Calu3 (cell line): ENCODE measurements around the gene REPS2. TPM values are rescaled to one million over a fixed set of nuclear protein-coding genes. Genes with fewer than 3 reads are reported as not detected.

Experiments
- BruUV-seq: library from RNA; stranded (reverse); fragments of 400-500 nt; replicated peaks from 2 replicates; lab custom pipeline; 2021; lab: Mats Ljungman, UMichigan
- CTCF ChIA-PET: fragments of 300-600 bp; sonication (Branson Sonifier 250); formaldehyde crosslinking; loops from one replicate; lab custom pipeline; 2022; ENCODE audit warnings: antibody characterized with exemption; lab: Charles Lee
- DNase-seq: peaks from one replicate; pipeline ENCODE4 v3.0.0; 2022
- H3K27ac Mint-ChIP-seq: one replicate; pipeline ENCODE4 v1.8.0; 2022; ENCODE audit warnings: mixed read lengths; ENCODE audit not compliant: unreplicated experiment
- H3K27me3 Mint-ChIP-seq: one replicate; pipeline ENCODE4 v1.8.0; 2022; ENCODE audit warnings: mixed read lengths; ENCODE audit not compliant: unreplicated experiment
- H3K36me3 Mint-ChIP-seq: one replicate; pipeline ENCODE4 v1.8.0; 2022; ENCODE audit warnings: mild to moderate bottlenecking, moderate library complexity, mixed read lengths; ENCODE audit not compliant: insufficient read depth, unreplicated experiment
- H3K4me1 Mint-ChIP-seq: one replicate; pipeline ENCODE4 v1.8.0; 2022; ENCODE audit warnings: mild to moderate bottlenecking, low read depth, mixed read lengths; ENCODE audit not compliant: unreplicated experiment
- H3K4me3 Mint-ChIP-seq: one replicate; pipeline ENCODE4 v1.8.0; 2022; ENCODE audit warnings: mild to moderate bottlenecking, low read depth, moderate library complexity, mixed read lengths; ENCODE audit not compliant: unreplicated experiment
- H3K9me3 Mint-ChIP-seq: one replicate; pipeline ENCODE4 v1.8.0; 2022; ENCODE audit warnings: low read depth, mixed read lengths; ENCODE audit not compliant: unreplicated experiment
- intact Hi-C: fragments of 100-400 bp; cut with micrococcal nuclease; formaldehyde crosslinking; loops from one replicate; pipeline ENCODE4 v1.10.0; 2022; ENCODE audit not compliant: unreplicated experiment
- total RNA-seq: library from RNA; stranded (reverse); gene quantifications from 2 replicates; pipeline ENCODE4 v1.2.3, GENCODE V29; 2022
- TF ChIP-seq, protein P1 (sequence below): fragments of 200-600 bp; IDR thresholded peaks from one replicate; pipeline ENCODE4 v1.8.0; 2022; ENCODE audit warnings: antibody characterized with exemption; ENCODE audit not compliant: unreplicated experiment

Gene REPS2
- total RNA-seq, 1 experiment from 2014 or later = 14.5 TPM

- BruUV-seq = no TSS peak
- TF ChIP-seq, protein P1, sequence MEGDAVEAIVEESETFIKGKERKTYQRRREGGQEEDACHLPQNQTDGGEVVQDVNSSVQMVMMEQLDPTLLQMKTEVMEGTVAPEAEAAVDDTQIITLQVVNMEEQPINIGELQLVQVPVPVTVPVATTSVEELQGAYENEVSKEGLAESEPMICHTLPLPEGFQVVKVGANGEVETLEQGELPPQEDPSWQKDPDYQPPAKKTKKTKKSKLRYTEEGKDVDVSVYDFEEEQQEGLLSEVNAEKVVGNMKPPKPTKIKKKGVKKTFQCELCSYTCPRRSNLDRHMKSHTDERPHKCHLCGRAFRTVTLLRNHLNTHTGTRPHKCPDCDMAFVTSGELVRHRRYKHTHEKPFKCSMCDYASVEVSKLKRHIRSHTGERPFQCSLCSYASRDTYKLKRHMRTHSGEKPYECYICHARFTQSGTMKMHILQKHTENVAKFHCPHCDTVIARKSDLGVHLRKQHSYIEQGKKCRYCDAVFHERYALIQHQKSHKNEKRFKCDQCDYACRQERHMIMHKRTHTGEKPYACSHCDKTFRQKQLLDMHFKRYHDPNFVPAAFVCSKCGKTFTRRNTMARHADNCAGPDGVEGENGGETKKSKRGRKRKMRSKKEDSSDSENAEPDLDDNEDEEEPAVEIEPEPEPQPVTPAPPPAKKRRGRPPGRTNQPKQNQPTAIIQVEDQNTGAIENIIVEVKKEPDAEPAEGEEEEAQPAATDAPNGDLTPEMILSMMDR = no peak
- CTCF ChIA-PET = interaction anchor here (2.0 kb wide), 1 partner anchor 43 kb away, joined by 4 read pairs; no protein-coding TSS in a partner anchor
- no peak for DNase-seq
- Mint-ChIP-seq H3K36me3 (no peaks in the 10 kb centered on the region), H3K27ac (no peak overlapping the region), H3K4me1 (no peaks in the 10 kb centered on the region), H3K4me3 (no peak overlapping the region), H3K9me3 (no peaks in the 10 kb centered on the region), H3K27me3 (no peaks in the 10 kb centered on the region)
- intact Hi-C loops = no loop called here
These were observed 106.3 kb downstream of the REPS2 start for GRCh38 chrX:17052793-17053192.

- no peak overlapping the region for H3K4me3 Mint-ChIP-seq
- H3K36me3 Mint-ChIP-seq = no peaks in the 10 kb centered on the region
- H3K27ac Mint-ChIP-seq = no peak overlapping the region
- intact Hi-C loops = no loop called here
- no peak for DNase-seq
- no TSS peak for BruUV-seq
- TF ChIP-seq, protein P1 = no peak
- no peaks in the 10 kb centered on the region for H3K4me1 Mint-ChIP-seq
- no peaks in the 10 kb centered on the region for H3K9me3 Mint-ChIP-seq
- CTCF ChIA-PET = interaction anchor here (2.0 kb wide), 1 partner anchor 43 kb away, joined by 4 read pairs; no protein-coding TSS in a partner anchor
- no peaks in the 10 kb centered on the region for H3K27me3 Mint-ChIP-seq
These were observed 107.0 kb downstream of the REPS2 start for GRCh38 chrX:17053502-17053901.

- TF ChIP-seq, protein P1 = no peak
- Mint-ChIP-seq H3K27me3 (no peaks in the 10 kb centered on the region), H3K4me1 (no peaks in the 10 kb centered on the region), H3K4me3 (no peak overlapping the region), H3K27ac (no peak overlapping the region), H3K36me3 (no peaks in the 10 kb centered on the region), H3K9me3 (no peaks in the 10 kb centered on the region)
- no peak for DNase-seq
- intact Hi-C loops = no loop called here
- CTCF ChIA-PET = no interaction called here
- BruUV-seq = no TSS peak
These were observed 110.6 kb downstream of the REPS2 start for GRCh38 chrX:17056868-17057608.

GRCh38 chrX:17062065-17062464 is 115.6 kb downstream of the REPS2 start:
- Mint-ChIP-seq H3K4me1 (no peaks in the 10 kb centered on the region), H3K27ac (no peak overlapping the region), H3K9me3 (no peaks in the 10 kb centered on the region), H3K27me3 (no peaks in the 10 kb centered on the region), H3K36me3 (no peaks in the 10 kb centered on the region), H3K4me3 (no peak overlapping the region)
- no TSS peak for BruUV-seq
- intact Hi-C loops = no loop called here
- no peak for DNase-seq
- TF ChIP-seq, protein P1 = no peak
- CTCF ChIA-PET = no interaction called here
